Measurements from ENCODE around the gene PSD2. TPM values are rescaled to one million over a fixed set of nuclear protein-coding genes. Genes with fewer than 3 reads are reported as not detected.

The PSD2 gene
- polyA plus RNA-seq, 3 donors, result 0.09 to 0.39 (median 0.11) TPM

DNA sequence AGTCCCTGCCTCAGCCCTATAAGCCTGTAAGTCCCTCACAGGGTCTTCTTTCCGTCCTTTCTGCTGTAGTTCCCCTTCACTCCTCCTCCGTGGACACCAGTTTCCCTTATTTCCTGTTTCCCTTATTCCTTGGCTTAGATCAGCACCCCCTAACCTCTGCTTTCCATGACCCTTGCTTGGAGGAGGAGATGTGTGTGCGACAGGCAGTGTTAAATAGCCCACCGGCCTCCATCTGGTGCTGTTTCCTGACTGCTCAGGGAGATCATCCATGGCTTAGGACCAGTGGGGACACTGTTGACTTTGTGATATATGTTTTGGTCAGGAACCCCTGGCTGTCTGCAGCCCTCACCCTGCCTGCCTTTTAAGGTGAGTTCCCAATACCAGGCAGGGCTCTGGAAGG is 34.1 kb upstream of the PSD2 start:
- WGBS, 3 donors, result 64 to 88% (median 70%) methylated on average over 4 of the region's 4 CpGs
- no peak overlapping the region for H3K27ac ChIP-seq (ENCODE audit: low read depth, low read length)

DNA sequence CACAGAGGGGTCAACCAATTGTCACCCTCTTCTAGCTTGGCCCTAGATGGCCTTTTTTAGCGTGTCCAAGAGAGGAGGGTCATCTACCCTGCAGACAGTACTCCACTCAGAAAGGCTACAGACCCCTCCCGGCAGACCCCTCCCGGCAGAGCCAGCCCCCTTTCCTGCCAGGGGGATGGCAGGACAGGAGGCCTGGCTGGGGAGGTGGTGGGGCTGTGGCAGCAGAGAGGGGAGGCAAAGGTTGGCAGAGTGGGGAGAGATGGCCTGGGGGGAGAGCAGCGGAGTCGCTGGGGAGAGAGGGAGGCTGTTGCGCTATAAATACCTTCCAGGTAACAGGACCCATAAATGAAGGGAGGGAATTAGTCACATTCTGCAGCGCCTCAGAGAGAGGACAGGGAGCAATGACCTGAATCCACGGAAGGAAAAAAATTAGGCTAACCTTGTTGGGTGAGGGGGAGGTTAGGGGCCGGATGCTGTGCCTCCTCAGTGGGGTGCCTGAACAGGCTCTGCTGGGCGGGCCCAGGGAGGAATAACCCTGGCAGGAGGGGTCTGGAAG is 32.9 kb upstream of the PSD2 start:
- 80 to 88% (median 88%) methylated on average over 10 of the region's 10 CpGs for WGBS, 3 donors
- no peak overlapping the region for H3K27ac ChIP-seq (ENCODE audit: low read depth, low read length)

DNA sequence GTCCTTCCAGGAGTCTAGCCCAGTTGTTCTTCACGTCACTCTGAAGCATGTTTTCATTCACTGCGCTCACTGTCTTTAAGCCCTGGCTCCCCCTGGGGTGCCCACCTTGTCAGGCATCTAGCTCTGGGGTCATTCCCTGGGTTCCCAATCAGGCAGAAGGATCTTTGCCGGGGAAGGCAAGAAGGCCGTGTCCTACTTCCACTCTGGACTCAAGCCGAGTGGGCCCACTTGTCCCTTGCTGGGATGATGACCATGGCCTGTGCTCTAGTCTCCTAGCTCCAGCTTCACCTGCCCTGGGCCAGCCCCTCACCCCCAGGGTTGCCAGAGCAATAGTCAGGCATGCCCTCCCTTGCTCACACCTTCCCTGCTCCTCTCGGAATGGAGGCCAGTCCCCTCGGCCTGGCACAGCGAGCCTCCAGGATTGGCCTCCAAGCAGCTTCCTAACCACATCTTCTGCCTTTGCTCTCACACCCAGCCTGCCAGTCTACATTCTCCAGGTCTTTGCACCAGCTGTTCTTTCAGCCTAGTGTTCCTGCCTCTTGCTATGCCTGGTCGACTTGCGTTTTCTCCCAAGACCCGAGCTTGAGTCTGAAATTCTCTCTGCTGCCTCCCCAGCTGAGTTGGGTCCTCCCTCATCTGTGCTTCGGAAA is 32.2 kb upstream of the PSD2 start:
- 80 to 87% (median 81%) methylated on average over 12 of the region's 12 CpGs for whole genome bisulfite sequencing, 3 donors
- no peak overlapping the region for H3K27ac ChIP-seq (ENCODE audit: low read depth, low read length)

DNA sequence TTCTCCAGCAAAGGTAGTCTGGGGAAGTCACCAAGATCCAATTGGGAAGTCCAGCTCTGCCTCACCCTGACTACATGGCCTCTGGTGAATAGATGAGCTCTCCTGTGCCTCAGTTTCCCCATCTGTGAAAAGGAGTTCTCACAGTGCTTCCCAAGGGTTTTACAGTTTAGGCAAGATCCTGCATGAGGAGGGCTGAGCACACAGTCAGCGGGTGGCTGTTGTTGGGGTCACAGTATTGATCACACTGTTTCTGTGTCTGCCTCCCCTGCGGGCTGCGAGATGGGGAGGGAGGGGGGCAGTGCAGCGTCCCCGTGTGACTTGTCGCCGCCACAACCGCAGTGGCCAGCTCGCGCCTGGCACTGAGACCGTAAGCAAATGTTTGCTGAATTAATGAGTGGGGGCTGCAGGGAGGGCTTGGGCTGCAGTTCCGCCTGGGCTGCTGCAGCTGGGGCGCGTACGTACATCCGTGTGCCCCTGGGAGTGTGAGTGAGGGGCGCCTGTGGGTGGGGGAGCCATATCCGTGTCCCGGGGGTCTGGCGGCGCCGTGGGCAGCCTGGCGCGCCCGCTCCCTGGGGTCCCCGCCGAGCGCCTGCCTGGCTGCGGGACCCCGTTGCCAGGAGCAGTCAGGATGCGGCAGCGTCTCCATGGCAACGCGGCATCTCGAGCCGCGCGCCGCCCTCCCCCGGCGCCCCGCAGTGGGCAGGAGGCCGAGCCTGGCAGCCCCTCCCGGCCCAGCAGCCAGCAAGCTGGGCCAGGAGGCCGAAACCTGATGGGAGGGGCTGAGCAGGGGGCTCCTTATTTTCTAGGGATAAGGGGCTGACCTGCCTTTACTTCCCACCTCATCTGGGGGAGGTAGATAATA is 31.4 kb upstream of the PSD2 start:
- WGBS, 3 donors, result 12 to 21% (median 14%) methylated on average over 43 to 45 of the region's 45 CpGs
- no peak overlapping the region for H3K27ac ChIP-seq (ENCODE audit: low read depth, low read length)

DNA sequence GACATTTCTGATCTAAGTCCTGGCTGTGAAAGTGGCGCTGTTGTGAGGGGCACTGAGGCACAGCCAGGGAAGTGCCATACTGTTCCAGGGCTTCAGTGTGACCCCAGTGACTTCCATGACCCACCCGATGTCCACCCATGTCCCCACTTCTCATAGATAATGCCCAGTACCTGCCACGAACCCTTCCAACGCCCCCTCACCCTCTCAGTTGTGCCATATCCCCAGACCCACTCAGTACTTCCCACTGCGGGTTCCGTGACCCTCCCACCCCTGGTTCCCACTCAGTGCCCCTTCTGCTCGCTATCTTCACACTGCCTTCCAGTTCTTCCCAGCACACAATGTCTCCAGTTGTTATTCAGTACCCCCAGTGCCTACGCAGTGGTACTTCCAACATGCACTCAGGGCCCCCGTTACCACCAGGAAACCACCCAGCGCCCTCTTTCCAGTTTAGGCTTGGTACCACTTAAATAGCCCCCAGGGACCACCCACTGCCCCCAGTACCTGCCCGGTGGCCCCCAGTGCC is 30.7 kb upstream of the PSD2 start:
- WGBS, 3 donors, result 48 to 53% (median 52%) methylated on average over 11 of the region's 11 CpGs
- no peak overlapping the region for H3K27ac ChIP-seq (ENCODE audit: low read depth, low read length)

DNA sequence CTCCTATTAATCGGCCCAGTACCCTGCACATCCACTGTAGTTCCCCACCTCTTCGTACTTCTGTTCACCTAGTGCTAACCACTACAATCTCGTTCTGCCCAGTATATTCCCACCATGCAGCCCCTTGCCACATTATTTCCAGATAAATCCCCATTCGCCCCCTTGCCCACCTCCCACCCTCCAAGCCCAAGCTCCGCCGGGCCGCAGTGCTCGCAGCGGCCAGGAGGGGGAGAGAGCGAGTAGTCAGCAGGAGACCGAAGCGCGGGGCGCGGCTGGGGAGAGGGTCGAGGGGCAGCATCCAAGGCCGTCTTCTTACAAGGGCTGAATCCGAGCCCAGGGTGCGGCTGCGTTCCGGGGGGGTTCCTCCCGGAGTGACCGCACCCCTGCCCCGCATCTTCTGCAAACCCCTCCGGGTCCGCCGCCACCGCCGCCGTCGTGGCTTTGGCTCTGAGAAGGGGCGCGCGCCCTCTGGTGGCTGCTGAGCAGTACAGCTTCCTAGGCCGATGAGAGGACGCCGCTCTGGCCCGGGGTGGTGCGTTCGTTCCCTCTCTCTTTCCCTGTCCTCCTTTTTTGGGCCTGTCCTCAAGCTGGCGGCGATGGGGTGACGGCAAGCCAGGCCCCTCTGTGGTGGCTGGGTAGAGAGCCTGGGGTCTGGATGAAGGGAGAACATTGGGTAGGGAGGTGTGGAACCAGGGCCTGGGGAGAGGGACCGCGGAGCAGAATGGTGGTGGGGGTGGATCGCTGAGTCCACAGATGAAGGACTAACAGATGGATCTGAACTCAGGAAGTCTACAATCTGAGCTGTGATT is 30.0 kb upstream of the PSD2 start:
- WGBS, 3 donors, result 8 to 10% (median 9%) methylated on average over 45 to 46 of the region's 46 CpGs
- H3K27ac ChIP-seq (ENCODE audit: low read depth, low read length), result no peak overlapping the region

DNA sequence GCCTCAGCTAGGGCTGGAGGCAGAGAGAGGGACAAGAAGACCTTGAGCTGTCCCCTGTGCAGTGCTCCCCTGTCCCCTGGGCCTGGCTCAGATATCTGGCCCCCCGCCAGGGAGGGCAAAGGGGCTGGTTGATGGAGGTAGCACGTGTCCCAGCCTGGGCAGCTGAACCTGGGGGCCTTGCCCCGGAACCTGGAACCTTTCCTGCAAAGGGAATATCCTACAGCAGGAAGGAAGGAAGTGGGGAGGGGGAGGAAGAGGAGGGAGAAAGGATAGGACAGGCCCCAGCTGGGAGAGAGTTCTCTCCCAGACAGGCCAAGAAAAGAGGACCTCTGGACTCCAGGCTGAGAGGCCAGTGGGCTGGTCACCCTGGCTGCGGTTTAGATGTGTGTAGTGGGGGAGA is 27.6 kb upstream of the PSD2 start:
- WGBS, 3 donors, result 51 to 77% (median 52%) methylated on average over 4 of the region's 4 CpGs
- H3K27ac ChIP-seq (ENCODE audit: low read depth, low read length), result no peak overlapping the region

DNA sequence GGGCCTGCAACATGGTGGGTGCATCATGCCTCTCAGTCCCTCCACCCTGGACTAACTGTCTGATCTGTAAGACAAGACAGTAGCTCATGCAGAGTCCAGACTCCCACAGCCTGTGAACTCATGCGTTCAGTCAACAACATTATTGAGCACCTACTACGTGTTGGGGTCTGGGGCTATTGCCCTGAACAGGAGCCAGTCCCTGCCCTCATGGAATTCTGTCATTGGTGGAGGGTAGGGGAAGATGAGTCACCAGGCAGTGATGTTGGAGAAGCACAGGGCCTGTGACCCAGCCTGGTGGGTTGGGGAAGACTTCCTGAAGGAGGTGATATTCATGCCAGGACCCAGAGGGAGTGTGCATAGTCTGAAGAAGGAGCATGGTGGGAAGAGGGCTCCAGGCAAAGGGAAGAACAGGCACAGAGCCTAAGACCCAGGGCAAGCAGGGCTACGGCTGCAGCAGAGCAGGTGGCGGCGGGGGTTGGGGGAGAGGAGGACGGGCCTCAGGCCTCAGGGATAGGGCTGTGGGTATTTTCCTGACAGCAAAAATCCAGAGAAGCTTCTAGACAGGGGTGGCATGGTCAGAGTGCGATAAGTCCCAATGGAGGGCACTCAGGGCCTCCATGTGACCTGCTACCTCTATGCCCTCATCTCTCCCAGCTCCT is 26.7 kb upstream of the PSD2 start:
- WGBS, 3 donors, result 87 to 89% (median 88%) methylated on average over 7 of the region's 7 CpGs
- no peak overlapping the region for H3K27ac ChIP-seq (ENCODE audit: low read depth, low read length)

DNA sequence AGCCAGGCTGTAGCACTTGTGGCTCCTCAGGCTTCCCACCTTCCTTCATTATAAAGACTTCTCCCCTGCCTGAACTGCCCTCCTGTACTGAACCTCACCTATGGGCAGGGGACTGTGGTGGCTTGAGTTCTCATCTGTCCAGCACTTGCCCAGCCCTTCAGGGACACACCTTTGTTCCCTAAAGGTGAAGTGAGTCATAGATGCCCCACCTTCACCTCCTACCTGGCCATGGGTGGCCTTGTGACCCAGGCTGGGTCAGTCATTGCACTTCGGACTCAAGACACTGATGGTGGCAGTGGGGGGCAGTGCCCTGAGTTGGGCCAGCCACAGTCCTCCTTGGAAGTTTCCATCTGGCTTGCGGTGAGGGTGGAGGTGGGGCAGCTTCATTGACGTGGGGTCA is 26.1 kb upstream of the PSD2 start:
- WGBS, 3 donors, result 87 to 90% (median 90%) methylated on average over 3 of the region's 3 CpGs
- no peak overlapping the region for H3K27ac ChIP-seq (ENCODE audit: low read depth, low read length)

DNA sequence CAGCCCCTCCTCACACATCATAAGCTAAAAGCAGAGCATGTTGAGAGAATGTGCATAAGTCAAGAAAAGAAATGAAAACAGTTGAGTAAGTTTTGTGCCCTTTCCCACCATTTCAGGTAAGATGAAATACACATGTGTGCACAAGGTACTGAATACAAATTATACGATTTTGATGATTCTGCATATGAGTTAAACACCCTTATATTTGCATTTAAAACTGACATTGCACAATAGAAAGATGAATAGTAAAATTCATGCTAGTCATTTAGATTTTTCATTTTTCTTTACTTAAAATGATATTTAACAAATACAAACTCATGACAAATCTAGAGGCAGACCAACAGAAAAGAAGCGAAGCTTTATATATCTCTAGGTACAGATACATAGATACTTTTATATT is 24.9 kb upstream of the PSD2 start:
- 79 to 91% (median 86%) methylated on average over 2 of the region's 2 CpGs for WGBS, 3 donors
- no peak overlapping the region for H3K27ac ChIP-seq (ENCODE audit: low read depth, low read length)

DNA sequence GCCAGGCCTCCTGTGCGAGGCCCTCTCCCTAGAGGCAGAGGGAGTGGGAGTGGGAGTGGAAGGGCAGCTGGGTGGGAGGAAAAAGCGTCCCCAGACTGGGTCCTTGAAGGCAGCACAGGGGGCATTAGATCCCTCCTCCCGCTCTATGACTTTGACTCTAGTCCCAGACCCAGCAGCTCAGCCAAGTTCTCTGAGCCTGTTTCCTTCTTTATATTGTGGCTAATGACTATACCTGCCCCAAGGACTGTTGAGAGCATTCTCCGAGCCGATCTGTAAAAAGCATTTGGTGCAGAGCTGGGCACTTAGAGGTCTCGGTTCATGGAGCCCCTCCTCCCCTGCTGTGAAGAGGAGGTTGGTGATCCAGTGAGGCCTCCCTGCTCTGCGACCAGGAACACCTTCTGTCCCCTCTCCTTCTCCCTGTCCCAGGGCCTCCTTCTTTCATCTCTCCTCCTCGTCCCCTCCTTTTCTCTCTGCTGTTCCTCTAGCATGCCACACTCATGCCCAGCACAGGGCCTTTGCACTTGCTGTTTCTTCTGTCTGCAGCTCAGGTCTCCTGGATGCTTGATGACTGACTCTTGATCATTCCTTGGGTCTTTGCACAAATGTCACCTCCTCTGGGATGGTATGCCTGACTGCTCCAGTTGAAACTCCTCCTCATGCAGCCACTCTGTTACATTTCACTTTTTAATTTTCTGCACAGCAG is 23.4 kb upstream of the PSD2 start:
- no peak overlapping the region for H3K27ac ChIP-seq (ENCODE audit: low read depth, low read length)
- WGBS, 3 donors, result 71 to 85% (median 75%) methylated on average over 8 of the region's 8 CpGs

DNA sequence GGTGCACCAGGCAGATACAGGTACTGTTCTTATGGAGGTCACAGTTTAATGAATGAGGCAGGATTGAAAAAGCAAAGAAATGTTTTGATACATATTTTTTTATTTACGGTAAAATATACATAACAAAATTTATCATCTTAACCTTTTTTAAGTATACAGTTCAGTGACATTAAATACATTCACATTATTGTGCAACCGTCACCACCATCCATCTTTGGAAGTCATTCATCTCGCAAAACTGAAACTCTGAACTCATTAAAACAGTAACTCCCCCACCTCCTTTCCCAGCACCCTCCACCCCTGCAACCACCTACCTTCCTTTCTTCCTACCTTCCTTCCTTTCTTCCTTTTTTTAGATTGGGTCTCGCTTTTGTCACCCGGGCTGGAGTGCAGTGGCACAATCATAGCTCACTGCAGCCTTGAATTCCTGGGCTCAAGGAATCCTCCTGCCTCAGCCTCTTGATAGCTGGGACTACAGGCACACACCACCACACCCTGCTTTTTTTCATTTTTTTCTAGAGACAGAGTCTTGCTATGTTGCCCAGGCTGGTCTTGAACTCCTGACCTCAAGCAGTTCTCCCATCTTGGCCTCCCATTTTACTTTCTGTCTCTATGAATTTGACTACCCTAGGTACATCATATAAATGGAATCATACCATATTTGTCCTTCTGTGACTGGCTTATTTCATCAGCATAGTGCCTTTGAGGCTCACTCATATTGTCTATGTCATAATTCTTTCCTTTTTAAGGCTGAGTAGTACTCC is 22.5 kb upstream of the PSD2 start:
- no peak overlapping the region for H3K27ac ChIP-seq (ENCODE audit: low read depth, low read length)
- 72 to 89% (median 76%) methylated on average over 5 of the region's 5 CpGs for WGBS, 3 donors

DNA sequence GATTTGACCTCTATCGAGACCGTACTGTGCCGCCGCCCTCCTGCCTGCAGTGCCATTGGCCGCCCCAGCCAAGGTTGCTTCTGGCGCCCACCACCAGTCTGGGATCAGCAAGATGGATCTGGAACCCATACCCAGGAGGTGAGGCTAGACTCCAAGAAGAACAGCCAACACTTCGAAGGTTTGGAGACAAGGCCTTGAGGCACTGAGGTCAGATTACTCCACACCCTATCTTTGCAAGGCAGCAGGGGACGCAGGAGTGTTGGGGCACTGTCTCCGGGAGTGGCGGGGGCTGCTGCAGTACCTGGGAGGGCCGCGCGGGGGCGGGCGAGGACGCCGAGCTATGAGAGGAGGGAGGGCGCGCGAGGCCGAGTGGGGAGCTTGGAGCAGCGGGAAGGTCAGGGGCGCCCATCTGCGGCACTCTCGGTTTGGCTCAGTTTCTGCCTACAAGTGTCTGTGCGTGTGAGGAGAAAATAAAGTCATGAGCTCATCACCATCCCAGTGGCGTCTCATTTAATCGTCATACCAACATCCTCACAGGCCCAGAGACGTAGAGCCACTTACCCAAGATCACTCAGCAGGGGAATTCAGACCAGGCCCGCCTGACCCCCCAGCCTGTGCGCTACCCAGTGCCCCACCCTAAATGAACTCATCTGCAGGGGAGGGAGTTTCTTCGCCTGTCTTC is 20.5 kb upstream of the PSD2 start:
- H3K27ac ChIP-seq (ENCODE audit: low read depth, low read length), result no peak overlapping the region
- 22 to 27% (median 26%) methylated on average over 32 of the region's 32 CpGs for WGBS, 3 donors

DNA sequence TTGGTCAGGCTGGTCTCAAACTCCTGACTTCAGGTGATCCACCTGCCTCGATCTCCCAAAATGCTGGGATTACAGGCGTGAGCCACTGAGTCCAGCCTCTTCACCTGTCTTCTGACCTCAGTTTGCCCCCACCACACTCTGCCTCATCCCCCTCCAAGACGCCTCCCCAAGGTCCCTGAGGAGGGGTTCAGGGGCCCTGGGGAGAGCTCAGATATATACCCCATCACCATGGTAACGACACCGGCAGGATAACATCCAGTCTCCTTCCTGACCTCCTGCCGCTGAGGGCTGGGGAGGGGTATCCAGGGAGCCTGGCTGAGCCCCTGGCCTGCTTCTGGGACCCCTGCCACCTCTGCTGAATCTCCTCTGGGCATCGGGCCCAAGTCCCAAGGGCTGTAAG is 19.7 kb upstream of the PSD2 start:
- no peak overlapping the region for H3K27ac ChIP-seq (ENCODE audit: low read depth, low read length)
- 78 to 83% (median 79%) methylated on average over 7 of the region's 7 CpGs for WGBS, 3 donors

DNA sequence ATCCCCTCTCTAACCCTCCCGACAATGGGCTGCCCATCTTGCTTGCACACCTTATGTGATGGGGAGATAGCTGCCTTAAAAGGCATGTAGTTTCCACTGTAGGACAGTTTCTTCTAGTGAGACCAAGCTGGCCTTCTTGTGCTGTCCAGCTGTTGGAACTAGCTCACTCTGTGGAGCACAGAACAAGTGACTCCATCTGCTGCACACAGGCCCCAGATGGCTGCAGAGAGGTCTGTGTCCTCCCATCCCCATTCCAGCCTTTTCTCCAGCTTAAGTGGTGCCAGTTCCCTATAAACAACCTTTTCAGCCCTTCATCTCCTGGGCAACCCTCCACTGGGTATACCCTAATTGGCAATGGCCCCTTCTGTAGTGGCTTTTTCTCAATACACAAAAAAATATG is 18.7 kb upstream of the PSD2 start:
- no peak overlapping the region for H3K27ac ChIP-seq (ENCODE audit: low read depth, low read length)
- WGBS, 3 donors, result 89 to 94% (median 89%) methylated on average over 1 of the region's 1 CpG

DNA sequence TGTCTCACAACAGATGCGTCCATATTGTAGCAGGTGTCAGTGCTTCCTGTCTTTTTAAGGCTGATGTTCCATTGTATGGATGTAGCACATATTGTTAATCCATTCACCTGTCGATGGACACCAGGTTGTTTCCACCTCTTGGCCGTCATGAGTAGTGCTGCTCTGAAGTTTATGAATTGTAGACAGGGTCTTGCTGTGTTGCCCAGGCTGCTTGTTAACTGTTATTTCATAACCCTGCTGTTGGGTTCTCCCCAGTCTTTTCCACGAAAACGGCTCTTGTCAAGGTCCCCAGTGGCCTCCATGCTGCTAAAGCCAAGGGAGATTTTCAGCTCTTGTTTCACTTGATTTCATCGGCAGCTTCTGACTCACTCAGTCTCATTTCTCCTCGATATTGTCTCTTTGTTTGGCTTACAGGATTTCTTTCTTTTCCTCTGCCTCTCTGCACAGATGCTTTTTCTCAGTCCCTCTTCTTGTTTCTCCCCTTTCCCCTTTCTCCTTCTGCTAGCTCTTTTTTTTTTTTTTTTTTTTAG is 12.1 kb upstream of the PSD2 start:
- no peak overlapping the region for H3K27ac ChIP-seq (ENCODE audit: low read depth, low read length)
- whole genome bisulfite sequencing, 3 donors, result 64 to 80% (median 65%) methylated on average over 7 of the region's 7 CpGs
